NCI-H128 (cell line): Measurements from ENCODE around the gene SLC46A1.
"Not testable (repeated sequence)": the region's sequence is repeated elsewhere in the genome, so short reads cannot be mapped to it uniquely, and the experiment has no call there.

ENCODE experiments used
- DNase-seq: peaks from one replicate; lab custom pipeline; 2025; ENCODE audit not compliant: unreplicated experiment; lab: John Stamatoyannopoulos, UW

The SLC46A1 gene

DNA sequence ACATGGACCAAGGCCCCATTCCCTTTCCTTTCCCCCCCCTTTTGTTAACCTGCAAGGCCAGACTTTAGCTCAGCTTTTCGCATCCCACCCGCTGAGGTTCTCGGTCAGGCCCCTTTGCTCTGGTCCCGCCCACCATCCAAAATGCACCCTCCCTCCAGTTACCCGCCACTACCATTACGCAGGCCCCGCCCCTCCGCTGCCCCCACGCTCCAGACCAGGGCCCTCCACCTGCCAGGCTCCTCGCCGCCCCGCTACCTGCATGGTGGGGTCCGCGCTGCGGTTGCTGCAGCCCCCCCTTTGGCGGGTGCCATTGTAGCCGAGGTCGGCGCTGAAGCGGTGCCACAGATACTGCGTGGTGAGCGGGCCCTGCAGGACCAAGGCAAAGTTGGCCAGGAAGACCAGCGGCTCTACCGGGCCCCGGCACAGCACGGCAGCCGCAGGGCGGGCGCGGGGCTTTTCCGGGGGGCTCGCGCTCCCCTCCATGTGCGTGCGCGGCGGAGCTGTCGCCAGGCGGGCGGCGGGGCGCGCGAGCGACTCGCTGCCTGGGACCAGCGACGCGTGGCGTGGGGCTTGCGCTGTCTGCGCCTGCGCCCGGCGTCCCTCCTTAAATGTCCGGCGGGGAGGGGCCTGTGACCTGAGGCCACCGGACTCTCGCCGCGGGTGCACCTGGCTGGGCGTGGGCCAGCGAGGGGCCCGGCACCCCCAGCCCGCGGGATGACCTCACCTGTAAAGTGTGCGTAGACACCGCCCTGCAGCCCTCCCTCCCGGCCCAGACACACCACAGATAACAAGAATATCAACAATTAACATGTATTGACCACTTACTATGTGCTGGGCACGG, at the start of gene SLC46A1:
TSS of gene SLC46A1 (minus strand) at position 581 of the 841 bp plus-strand sequence. CDS start at position 483, 98 bp downstream.
- DNase-seq: no peak

- DNase-seq: no peak
Observed at GRCh38 chr17:28449859-28450258, 43.8 kb upstream of the SLC46A1 start.

GRCh38 chr17:28447396-28447760, 41.4 kb upstream of the SLC46A1 start:
- DNase-seq: no peak

DNA sequence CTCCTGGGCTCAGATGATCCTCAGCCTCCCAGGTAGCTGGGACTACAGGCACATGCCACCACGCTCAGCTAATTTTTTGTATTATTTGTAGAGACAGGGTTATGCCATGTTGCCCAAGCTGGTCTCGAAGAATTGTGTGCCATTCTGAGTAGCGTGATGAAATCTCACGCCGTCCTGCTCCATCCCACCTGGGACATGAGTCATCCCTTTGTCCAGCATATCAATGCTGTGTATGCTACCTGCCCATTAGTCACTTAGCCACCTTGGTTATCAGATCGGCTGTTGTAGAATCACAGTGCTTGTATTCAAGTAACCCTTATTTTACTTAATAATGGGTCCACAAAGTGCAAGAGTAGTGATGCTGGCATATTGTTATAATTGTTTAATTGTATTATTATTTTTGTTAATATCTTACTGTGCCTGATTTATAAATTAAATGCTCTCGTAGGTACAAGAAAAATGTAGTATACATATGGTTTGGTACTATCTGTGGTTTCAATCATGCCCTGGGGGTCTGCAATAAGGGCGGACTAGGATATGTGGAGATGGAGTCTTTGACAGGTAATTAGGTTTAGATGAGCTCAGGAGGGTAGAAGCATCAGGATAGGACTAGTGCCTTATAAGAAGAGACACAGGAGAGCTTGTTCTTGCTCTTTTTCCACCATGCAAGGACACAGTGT, 40.8 kb upstream of the SLC46A1 start:
- no peak for DNase-seq

DNA sequence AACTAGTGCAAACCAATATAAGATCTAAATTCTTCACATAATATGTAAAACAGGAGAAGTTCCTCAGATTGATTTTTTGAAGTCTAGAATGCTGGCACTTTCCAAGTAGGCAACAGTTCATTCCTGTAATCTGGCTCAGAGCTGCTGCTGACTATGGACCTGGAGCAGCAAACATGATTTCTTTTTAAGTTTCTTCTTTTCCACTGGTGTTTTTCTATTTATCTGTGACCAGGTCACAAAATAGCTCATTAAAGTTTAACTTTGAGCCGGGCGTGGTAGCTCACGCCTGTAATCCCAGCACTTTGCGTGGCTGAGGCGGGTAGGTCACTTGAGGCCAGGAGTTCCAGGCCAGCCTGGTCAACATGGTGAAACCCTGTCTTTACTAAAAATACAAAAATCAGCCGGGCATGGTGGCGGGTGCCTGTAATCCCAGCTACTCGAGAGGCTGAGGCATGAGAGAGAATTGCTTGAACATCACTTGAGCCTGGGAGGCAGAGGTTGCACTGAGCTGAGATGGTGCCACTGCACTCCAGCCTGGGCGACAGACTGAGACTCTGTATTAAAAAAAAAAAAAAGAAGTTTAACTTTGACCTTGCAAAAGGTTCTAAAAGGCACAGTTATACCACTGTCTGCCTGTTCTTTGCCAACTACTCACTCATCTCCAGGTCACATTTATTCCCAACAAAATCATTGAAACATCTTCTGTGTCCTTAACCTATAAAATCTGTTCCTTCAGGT, 38.1 kb upstream of the SLC46A1 start:
- no peak for DNase-seq

GRCh38 chr17:28434326-28434725, 28.3 kb upstream of the SLC46A1 start:
- not testable (repeated sequence) for DNase-seq

GRCh38 chr17:28433721-28434120, 27.7 kb upstream of the SLC46A1 start:
- no peak for DNase-seq

DNA sequence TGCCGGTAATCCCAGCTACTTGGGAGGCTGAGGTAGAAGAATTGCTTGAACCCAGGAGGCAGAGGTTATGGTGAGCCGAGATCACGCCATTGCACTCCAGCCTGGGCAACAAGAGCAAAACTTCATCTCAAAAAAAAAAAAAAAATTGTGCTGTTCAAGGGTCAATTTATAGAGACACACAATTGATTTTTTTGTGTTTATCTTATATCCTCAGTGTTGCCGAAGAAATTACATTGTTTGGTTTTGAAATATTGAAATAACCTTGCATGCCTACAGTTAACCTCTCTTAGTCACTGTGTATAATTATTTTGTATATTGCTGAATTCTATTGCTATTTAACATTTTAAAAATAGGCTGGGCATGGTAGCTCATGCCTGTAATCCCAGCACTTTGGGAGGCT, 22.0 kb upstream of the SLC46A1 start:
- DNase-seq: not testable (repeated sequence)

- DNase-seq: no peak
Observed at GRCh38 chr17:28427371-28427770, 21.4 kb upstream of the SLC46A1 start.

DNA sequence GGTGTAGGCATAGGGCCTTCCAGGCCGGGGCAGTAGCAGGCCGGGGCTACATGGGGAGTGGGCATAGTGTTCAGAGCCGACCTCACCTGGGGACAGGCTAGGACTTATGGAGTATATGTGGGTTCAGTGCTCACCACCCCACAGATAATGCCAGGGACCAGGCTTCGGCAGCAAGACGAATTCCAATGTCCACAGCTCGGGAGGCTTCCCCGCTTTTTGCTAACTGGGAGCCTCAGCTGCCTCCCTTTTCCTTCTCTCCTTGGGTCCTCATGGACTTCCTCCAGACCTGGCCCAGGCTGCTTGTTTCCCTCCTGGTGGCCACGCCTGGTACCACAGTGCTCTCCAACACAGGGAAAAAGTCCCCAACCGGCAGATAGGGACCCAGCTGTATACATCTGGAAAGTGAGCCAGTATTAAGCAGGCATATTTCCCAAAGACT, 20.1 kb upstream of the SLC46A1 start:
- DNase-seq: no peak

- DNase-seq: no peak
Observed at GRCh38 chr17:28425206-28425605, 19.2 kb upstream of the SLC46A1 start.

- no peak for DNase-seq
Observed at GRCh38 chr17:28421787-28422305, 15.8 kb upstream of the SLC46A1 start.

DNA sequence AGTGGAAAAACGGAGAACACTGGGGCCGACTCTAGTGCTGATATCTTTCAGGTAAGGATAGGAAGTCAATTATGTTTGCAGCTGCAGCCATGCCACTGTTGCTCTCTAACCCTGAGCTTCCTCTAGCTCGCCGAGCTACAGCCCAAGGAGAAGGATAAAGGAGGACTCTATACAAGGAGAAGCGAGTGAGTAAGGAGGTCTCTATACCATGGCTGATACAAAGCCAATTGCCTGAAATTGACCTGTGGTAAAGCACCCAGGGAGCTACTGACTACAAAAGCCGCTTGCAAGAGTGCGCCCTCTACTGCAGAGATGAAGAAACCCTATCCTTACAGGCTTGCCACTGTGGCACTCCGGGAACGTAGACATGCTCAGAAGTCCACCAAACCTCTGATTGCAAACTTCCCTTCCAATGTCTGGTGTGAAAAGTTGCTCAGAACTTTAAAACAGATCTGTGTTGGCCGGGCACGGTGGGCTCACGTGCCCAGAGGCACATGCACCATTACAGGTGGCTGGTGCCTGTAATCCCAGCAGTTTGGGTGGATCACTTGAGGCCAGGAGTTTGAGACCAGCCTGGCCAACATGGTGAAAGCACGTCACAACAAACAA, 10.8 kb upstream of the SLC46A1 start:
- DNase-seq: peak; percentile 44

- DNase-seq: no peak
Observed at GRCh38 chr17:28415886-28416285, 9.9 kb upstream of the SLC46A1 start.

DNA sequence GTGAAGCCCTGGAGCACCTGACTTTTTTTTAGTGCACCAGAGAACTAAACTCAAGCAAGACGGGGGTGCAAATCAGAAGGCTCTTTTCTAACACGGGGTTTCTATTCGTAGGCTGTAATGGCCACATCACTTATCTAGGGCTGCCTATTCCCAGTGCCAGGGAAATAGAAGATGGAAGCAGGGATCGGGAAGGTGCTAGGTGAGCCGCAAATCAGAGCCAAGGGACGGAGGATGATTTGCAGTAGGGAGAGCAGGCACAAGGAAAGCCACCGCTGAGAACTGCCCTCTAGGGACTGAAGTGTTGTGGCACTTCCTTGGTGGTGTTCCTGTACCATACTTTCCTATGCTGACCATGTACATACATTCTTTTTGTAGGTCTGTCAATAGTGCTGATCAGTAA, 7.8 kb upstream of the SLC46A1 start:
- DNase-seq: no peak

DNA sequence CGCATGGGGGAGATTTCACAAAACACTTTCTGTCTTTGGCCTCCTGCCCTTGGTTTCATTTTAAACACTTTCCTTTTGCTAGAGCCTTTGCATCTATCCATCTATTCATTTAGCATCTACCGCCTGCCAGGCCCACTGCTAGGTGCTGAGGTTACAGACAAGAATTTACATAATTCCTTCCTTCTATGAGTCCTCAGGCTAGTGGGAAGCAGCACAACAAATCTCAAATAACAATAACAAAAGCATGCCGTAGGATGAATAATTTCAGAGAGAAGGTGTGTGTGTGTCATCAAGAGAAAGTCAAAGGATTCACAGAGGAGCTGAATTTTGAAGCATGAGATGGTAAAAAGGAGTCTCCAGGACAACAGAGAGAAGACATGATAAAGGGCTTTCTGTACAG, 6.1 kb upstream of the SLC46A1 start:
- DNase-seq: no peak

GRCh38 chr17:28407974-28408306, 1.9 kb upstream of the SLC46A1 start:
- no peak for DNase-seq

DNA sequence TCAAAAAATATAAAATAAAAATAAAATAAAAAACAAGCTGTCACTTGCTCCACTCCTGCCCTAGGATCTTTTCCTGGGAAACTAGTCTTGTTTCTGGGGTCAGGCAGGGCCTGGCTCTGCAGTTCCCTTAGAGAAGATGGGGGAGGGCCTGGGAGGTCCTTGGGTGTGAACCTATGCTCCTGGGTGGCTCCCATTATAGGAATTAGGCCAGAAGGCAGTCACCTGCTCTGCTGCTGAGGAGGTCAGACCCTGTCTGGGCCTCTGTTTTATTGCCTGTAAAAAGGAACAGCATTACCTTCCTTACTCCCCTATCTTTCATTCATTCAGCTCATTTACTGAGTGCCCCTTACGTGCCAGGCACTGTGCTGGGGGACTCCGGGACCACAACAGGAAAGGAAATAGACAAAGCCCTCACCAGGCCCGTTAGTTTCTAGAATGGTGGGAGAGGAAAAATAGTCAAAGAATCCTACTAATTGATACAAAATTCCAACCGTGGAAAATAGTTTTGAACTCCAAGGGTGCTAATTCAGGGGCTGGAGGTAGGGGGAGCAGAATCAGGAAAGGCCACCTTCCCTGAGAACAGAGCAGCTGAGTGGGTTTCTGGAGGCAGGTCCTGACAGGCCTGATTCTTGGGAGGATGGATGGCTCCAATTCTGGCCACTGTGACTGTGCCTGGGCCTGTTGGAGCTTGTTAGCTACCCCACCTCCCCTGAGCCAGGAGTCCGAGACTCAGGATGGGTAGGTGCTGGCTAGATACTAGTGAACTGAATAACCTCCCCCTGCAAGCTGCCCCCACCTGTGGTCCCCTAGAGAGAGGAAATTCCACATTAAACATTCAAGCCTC, 1.3 kb upstream of the SLC46A1 start:
- no peak for DNase-seq

DNA sequence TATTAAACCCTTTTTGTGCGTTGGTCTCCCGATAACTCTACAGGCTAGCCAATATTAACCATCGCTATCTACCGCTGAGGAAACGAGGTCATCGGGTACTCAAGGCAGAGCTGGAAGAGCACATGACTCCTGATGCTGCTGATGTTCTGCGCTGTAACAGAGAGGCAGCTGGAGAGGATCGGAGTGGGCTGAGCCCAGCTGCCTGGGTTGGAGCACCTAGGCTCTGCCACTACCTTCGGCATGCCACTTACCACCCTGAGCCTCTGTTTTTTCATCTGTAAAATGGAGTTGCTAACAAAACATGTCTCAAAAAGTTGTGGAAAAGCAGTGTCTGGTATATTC, 432 bp upstream of the SLC46A1 start:
- no peak for DNase-seq

- DNase-seq: no peak
Observed at GRCh38 chr17:28404812-28405570, 1.0 kb downstream of the SLC46A1 start.
